DOHH2 (cell line): Measurements from ENCODE around the gene CIPC.

Experiments used
- H3F3A ChIP-seq: fragments of 200-600 bp; sonication (generic), shearing (Covaris generic); 2 replicates; pipeline ENCODE4 v1.6.0; 2016; ENCODE audit warnings: antibody characterized with exemption, mild to moderate bottlenecking; ENCODE audit not compliant: control insufficient read depth, insufficient read depth
- H3K27ac ChIP-seq: fragments of 200-600 bp; sonication (generic); 2 replicates; pipeline ENCODE4 v1.5.1; 2014; ENCODE audit warnings: low read depth, mild to moderate bottlenecking, low read length, moderate library complexity
- H3K27me3 ChIP-seq: fragments of 200-600 bp; sonication (generic); 2 replicates; pipeline ENCODE4 v1.6.1; 2014; ENCODE audit warnings: mild to moderate bottlenecking, low read length, mixed read lengths; ENCODE audit not compliant: control insufficient read depth
- H3K36me3 ChIP-seq: fragments of 200-600 bp; sonication (generic); 2 replicates; pipeline ENCODE4 v1.6.1; 2014; ENCODE audit warnings: mild to moderate bottlenecking, low read length, moderate library complexity, mixed read lengths; ENCODE audit not compliant: control insufficient read depth
- H3K4me1 ChIP-seq: fragments of 200-600 bp; sonication (generic); 2 replicates; pipeline ENCODE4 v1.6.1; 2014; ENCODE audit warnings: mild to moderate bottlenecking, low read length, mixed read lengths; ENCODE audit not compliant: control insufficient read depth
- H3K4me2 ChIP-seq: fragments of 200-600 bp; sonication (generic); 2 replicates; pipeline ENCODE4 v1.6.0; 2014; ENCODE audit warnings: mild to moderate bottlenecking, low read length, moderate library complexity
- H3K4me3 ChIP-seq: fragments of 200-600 bp; sonication (generic); 2 replicates; pipeline ENCODE4 v1.5.1; 2014; ENCODE audit warnings: mild to moderate bottlenecking, low read length, mixed read lengths
- H3K79me2 ChIP-seq: fragments of 200-600 bp; sonication (generic); 2 replicates; pipeline ENCODE4 v1.6.1; 2014; ENCODE audit warnings: mild to moderate bottlenecking, low read length, mixed read lengths; ENCODE audit not compliant: control insufficient read depth
- H3K9me2 ChIP-seq: fragments of 200-600 bp; sonication (generic); replicated peaks from 2 replicates; pipeline ENCODE4 v1.6.1; 2014; ENCODE audit warnings: mild to moderate bottlenecking, low read length, mixed read lengths; ENCODE audit not compliant: control insufficient read depth
- H3K9me3 ChIP-seq: fragments of 200-600 bp; sonication (generic); 2 replicates; pipeline ENCODE4 v1.6.1; 2014; ENCODE audit warnings: antibody characterized with exemption, low read length, mixed read lengths; ENCODE audit not compliant: control insufficient read depth, insufficient read depth
- H4K20me1 ChIP-seq: fragments of 200-600 bp; sonication (generic); 2 replicates; pipeline ENCODE4 v1.6.0; 2014; ENCODE audit warnings: low read depth, mild to moderate bottlenecking, antibody characterized with exemption, low read length, moderate library complexity; ENCODE audit not compliant: control insufficient read depth, insufficient read depth
- EZH2phosphoT487 ChIP-seq: fragments of 200-600 bp; sonication (generic); IDR thresholded peaks from 2 replicates; pipeline ENCODE4 v1.6.1; 2017; ENCODE audit warnings: borderline replicate concordance, mild to moderate bottlenecking, antibody characterized with exemption, low read length, moderate library complexity, mixed read lengths
- TF ChIP-seq, protein P1 (sequence below): fragments of 200-600 bp; sonication (generic); IDR thresholded peaks from one replicate; pipeline ENCODE4 v1.5.1; 2014; ENCODE audit warnings: antibody characterized with exemption, mild to moderate bottlenecking, low read depth, low read length; ENCODE audit not compliant: poor library complexity, severe bottlenecking

CIPC gene

DNA sequence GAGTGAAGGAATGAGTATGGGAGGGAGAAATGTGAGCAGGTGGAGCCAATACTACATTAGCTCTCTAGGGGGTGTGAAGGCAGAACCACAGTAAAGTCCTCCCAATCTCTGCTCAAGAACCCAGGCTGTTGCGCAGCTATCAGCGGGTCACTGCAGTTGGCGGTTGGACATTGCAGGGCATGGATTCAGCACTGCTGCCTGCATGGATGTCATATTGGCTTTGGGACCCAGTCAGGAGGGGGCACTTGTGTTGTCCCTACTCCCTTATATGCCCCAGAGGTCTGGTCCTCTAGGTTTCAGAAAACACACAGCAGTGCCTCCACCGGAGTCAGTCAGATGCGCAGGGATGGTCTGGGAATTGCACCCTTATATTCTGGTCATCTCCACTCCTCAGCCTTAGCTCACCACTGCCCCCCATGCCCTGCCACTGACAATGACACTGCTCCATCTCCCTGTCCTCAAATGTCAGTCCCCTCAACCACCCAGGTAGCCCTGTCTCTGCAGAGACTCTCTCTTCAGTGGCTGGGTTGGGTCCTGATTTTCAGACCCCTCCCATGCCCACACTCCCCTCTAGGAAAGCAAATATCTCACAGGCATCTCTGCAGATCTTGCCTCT, 33.9 kb downstream of the CIPC start:
- Histone ChIP-seq H3K4me3 (no peak overlapping the region), H3F3A (no peaks in the 10 kb centered on the region), H3K36me3 (no peaks in the 10 kb centered on the region), H3K9me2 (no peaks in the 10 kb centered on the region), H3K79me2 (no peaks in the 10 kb centered on the region), H3K4me1 (no peaks in the 10 kb centered on the region; the same call in 1 of the 2 replicates), H4K20me1 (no peaks in the 10 kb centered on the region; the same call in 1 of the 2 replicates), H3K27ac (no peak overlapping the region), H3K4me2 (no peak overlapping the region), H3K27me3 (peaks cover 66% of the 10 kb centered on the region), H3K9me3 (no peaks in the 10 kb centered on the region)
- TF ChIP-seq, protein P1, sequence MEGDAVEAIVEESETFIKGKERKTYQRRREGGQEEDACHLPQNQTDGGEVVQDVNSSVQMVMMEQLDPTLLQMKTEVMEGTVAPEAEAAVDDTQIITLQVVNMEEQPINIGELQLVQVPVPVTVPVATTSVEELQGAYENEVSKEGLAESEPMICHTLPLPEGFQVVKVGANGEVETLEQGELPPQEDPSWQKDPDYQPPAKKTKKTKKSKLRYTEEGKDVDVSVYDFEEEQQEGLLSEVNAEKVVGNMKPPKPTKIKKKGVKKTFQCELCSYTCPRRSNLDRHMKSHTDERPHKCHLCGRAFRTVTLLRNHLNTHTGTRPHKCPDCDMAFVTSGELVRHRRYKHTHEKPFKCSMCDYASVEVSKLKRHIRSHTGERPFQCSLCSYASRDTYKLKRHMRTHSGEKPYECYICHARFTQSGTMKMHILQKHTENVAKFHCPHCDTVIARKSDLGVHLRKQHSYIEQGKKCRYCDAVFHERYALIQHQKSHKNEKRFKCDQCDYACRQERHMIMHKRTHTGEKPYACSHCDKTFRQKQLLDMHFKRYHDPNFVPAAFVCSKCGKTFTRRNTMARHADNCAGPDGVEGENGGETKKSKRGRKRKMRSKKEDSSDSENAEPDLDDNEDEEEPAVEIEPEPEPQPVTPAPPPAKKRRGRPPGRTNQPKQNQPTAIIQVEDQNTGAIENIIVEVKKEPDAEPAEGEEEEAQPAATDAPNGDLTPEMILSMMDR: peak; percentile 36
- no peak for TF ChIP-seq EZH2phosphoT487

DNA sequence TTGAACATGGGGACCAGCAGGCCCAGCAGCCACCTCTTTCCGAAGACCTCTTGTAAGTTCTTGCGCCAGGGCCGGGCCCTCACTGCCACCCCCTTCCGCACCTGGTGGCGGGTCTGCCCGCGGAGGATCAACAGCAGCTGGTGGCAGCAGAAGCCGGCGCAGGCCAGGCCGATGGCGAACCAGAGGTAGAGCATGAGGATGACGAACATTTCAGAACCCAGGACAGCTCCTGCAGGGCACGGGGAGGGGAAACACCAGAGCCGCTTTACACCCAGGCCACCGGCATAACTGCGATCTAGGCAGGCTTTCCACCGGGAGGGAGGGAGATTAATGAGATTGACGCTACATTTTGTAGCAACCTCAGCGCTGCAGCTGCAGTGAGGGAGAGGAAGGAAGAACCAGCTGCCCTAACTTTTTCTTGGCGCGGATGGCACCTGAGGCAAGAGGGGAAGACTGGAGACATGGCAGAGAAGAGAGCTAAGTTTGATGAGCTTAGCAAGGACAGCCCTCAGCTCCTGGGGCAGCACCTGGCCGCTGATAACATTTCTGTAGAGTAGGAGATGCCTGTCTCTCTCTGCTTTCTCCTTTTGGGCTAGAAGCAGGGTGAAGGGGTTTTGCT, 35.8 kb downstream of the CIPC start:
- Histone ChIP-seq H3K79me2 (no peaks in the 10 kb centered on the region), H3K4me2 (no peak overlapping the region), H3K4me1 (no peaks in the 10 kb centered on the region), H3F3A (no peaks in the 10 kb centered on the region), H3K27ac (no peak overlapping the region), H4K20me1 (no peaks in the 10 kb centered on the region; the same call in 1 of the 2 replicates), H3K27me3 (peaks cover 65% of the 10 kb centered on the region), H3K9me2 (no peaks in the 10 kb centered on the region), H3K4me3 (no peak overlapping the region), H3K9me3 (no peaks in the 10 kb centered on the region), H3K36me3 (no peaks in the 10 kb centered on the region)
- TF ChIP-seq, protein P1: no peak
- no peak for TF ChIP-seq EZH2phosphoT487

DNA sequence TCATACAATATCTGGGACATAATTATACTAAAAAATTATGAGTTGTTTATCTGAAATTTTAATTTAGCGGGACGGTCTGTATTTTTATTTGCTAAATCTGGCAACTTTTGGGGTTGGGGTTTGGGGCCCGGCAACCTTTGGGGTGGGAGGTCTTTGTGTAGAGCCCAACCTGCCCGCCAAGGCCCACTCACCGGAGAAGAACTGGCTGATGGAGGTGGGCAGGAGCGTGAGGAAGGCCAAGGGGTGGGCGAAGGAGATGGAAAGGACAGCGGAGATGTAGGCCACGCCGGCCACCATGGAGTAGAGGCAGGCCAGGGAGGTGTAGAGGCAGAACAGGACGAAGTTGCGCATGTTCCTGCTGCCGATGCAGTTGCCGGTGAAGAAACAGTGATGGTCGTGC, 41.0 kb downstream of the CIPC start:
- peaks cover 13% of the 10 kb centered on the region for H3K4me1 ChIP-seq
- H4K20me1 ChIP-seq: no peaks in the 10 kb centered on the region
- H3K4me2 ChIP-seq: no peak overlapping the region
- H3K9me3 ChIP-seq: no peaks in the 10 kb centered on the region
- peaks cover 89% of the 10 kb centered on the region for H3K27me3 ChIP-seq
- H3K9me2 ChIP-seq: no peaks in the 10 kb centered on the region
- no peaks in the 10 kb centered on the region for H3K36me3 ChIP-seq
- H3K4me3 ChIP-seq: no peak overlapping the region
- H3F3A ChIP-seq: no peaks in the 10 kb centered on the region
- H3K27ac ChIP-seq: no peak overlapping the region
- no peaks in the 10 kb centered on the region for H3K79me2 ChIP-seq
- TF ChIP-seq, protein P1: no peak
- TF ChIP-seq EZH2phosphoT487: no peak
